PC-9 (cell line): ENCODE data around the gene ST6GALNAC6. TPM values are rescaled to one million over a fixed set of nuclear protein-coding genes. Genes with fewer than 3 reads are reported as not detected.

ENCODE experiments used
- BruUV-seq: library from RNA; stranded (reverse); fragments of 400-500 nt; replicated peaks from 2 replicates; lab custom pipeline; 2021; lab: Mats Ljungman, UMichigan
- CTCF ChIA-PET: fragments of 300-600 bp; sonication (Branson Sonifier 250); formaldehyde crosslinking; loops from one replicate; lab custom pipeline; 2022; ENCODE audit warnings: antibody characterized with exemption; lab: Charles Lee
- POLR2A ChIA-PET: fragments of 300-600 bp; sonication (Branson Sonifier 250); formaldehyde crosslinking; loops from one replicate; lab custom pipeline; 2022; ENCODE audit warnings: antibody characterized with exemption; ENCODE audit not compliant: unreplicated experiment; lab: Charles Lee
- DNase-seq, 2 experiments: peaks; one replicate each; pipeline versions ENCODE4 v3.0.0 to v3.0.0-alpha.2; 2015 to 2022; ENCODE audit warnings: mixed read lengths in 1 of 2
- H2AFZ ChIP-seq: fragments of 200-600 bp; sonication (generic); 2 replicates; pipeline ENCODE4 v1.8.1; 2017; ENCODE audit warnings: antibody characterized with exemption
- H3F3A ChIP-seq: fragments of 200-600 bp; sonication (generic); 2 replicates; pipeline ENCODE4 v1.8.1; 2017; ENCODE audit warnings: antibody characterized with exemption, mild to moderate bottlenecking, low read depth; ENCODE audit not compliant: insufficient read depth
- H3K27ac ChIP-seq: fragments of 200-600 bp; sonication (generic); 2 replicates; pipeline ENCODE4 v1.6.1; 2016; ENCODE audit warnings: mixed run types
- H3K27me3 ChIP-seq: fragments of 200-600 bp; sonication (generic); 2 replicates; pipeline ENCODE4 v1.6.1; 2016; ENCODE audit warnings: low read depth, mixed run types; ENCODE audit not compliant: insufficient read depth
- H3K36me3 ChIP-seq: fragments of 200-600 bp; sonication (generic); 2 replicates; pipeline ENCODE4 v1.6.1; 2016; ENCODE audit warnings: low read depth, mixed run types
- H3K4me1 ChIP-seq: fragments of 200-600 bp; sonication (generic); replicated peaks from 2 replicates; pipeline ENCODE4 v1.6.1; 2016; ENCODE audit warnings: mixed run types; ENCODE audit not compliant: insufficient read depth
- H3K4me2 ChIP-seq: fragments of 200-600 bp; sonication (generic); 2 replicates; pipeline ENCODE4 v1.6.1; 2017; ENCODE audit warnings: mixed run types
- H3K4me3 ChIP-seq: fragments of 200-600 bp; sonication (generic); 2 replicates; pipeline ENCODE4 v1.6.1; 2016; ENCODE audit warnings: mixed run types
- H3K79me2 ChIP-seq: fragments of 200-600 bp; sonication (generic); 2 replicates; pipeline ENCODE4 v1.6.1; 2017; ENCODE audit warnings: low read depth, mixed run types
- H3K9me2 ChIP-seq: fragments of 200-600 bp; sonication (generic); 2 replicates; pipeline ENCODE4 v1.8.1; 2017; ENCODE audit warnings: mild to moderate bottlenecking; ENCODE audit not compliant: insufficient read depth
- H3K9me3 ChIP-seq: fragments of 200-600 bp; sonication (generic); 2 replicates; pipeline ENCODE4 v1.8.1; 2016; ENCODE audit warnings: low read depth; ENCODE audit not compliant: insufficient read depth
- H4K20me1 ChIP-seq: fragments of 200-600 bp; sonication (generic); 2 replicates; pipeline ENCODE4 v1.8.1; 2017; ENCODE audit not compliant: insufficient read depth
- CTCF ChIP-seq: fragments of 200-600 bp; sonication (generic); conservative IDR thresholded peaks from 2 replicates; pipeline ENCODE4 v1.6.1; 2017; ENCODE audit warnings: mixed run types, antibody characterized with exemption, mild to moderate bottlenecking, moderate library complexity
- EZH2 ChIP-seq: fragments of 200-600 bp; sonication (generic); IDR thresholded peaks from 2 replicates; pipeline ENCODE4 v1.8.0; 2017; ENCODE audit warnings: antibody characterized with exemption, low read depth
- intact Hi-C: fragments of 100-400 bp; cut with micrococcal nuclease; formaldehyde crosslinking; loops from one replicate; pipeline ENCODE4 v1.10.0; 2022; ENCODE audit not compliant: unreplicated experiment
- total RNA-seq: library from RNA; stranded (reverse); gene quantifications from 2 replicates; pipeline ENCODE4 v1.2.3, GENCODE V29; 2021

The ST6GALNAC6 gene
- total RNA-seq, 1 experiment from 2014 or later, result 23.3 TPM

- H3K9me3 ChIP-seq, result no peaks in the 10 kb centered on the region
- H3K27ac ChIP-seq, result no peak overlapping the region
- peaks cover 31% of the 10 kb centered on the region; the same call in 1 of the 2 replicates for H3K36me3 ChIP-seq
- H3K4me2 ChIP-seq, result no peak overlapping the region
- CTCF ChIA-PET, result interaction anchor here (0.5 to 2.4 kb wide), 8 partner anchors 11 to 174 kb away, joined by 3 to 23 read pairs (median 4); partner anchors contain the start of gene EEIG1
- peaks cover 64% of the 10 kb centered on the region for H3F3A ChIP-seq
- no peaks in the 10 kb centered on the region for H3K9me2 ChIP-seq
- BruUV-seq, result no TSS peak
- no peaks in the 10 kb centered on the region for H3K4me1 ChIP-seq
- H3K27me3 ChIP-seq, result no peaks in the 10 kb centered on the region
- POLR2A ChIA-PET, result interaction anchor here (0.5 to 0.6 kb wide), 3 partner anchors 31 to 91 kb away, joined by 3 to 9 read pairs (median 3); no protein-coding TSS in a partner anchor
- H4K20me1 ChIP-seq, result peaks cover 18% of the 10 kb centered on the region
- no peaks in the 10 kb centered on the region; the same call in 1 of the 2 replicates for H3K79me2 ChIP-seq
- peak; percentile 88 for TF ChIP-seq CTCF
- TF ChIP-seq EZH2, result no peak
- peak; percentile 61 to 80 for DNase-seq
- intact Hi-C loops, result loop anchor here (1.0 to 2.0 kb wide), 4 partner anchors 37 to 174 kb away; partner anchors contain the start of gene EEIG1
- no peak overlapping the region for H3K4me3 ChIP-seq
- no peak overlapping the region for H2AFZ ChIP-seq
Observed at GRCh38 chr9:127943731-127944144, 44.3 kb upstream of the ST6GALNAC6 start.

DNA sequence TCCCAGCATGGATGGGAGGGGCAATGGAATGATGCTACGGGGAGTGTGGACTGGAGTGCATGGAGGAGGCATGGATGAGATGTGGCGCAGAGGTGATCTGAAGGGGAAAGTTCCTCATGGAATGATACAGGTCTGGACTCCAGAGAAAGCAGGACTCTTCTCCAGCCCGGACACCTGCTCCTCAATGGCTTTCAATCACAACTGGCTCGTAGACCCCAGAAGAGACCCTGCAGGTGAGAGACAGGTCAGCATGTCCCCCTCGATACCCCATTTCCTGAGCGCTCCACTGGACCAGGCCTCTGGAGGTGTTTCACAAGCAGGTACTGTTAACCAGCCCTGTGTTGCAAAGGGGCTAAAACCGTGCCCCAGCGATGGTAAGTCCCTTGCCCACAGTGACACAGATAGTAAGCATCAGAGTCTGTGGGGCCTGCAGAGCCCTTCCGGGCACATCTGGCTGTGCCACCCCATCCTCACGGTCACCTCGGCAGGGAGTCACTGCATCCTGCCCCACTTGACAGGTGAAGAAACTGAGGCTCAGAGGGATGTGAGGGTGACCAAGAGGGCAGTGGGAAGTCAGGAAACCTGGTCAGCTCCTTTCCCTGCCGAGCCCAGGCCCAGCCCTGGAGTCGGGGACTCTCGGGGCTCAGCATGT is 43.7 kb upstream of the ST6GALNAC6 start:
- H3K79me2 ChIP-seq, result no peaks in the 10 kb centered on the region
- no TSS peak for BruUV-seq
- no peaks in the 10 kb centered on the region for H3K27me3 ChIP-seq
- H3F3A ChIP-seq, result peaks cover 70% of the 10 kb centered on the region
- peaks cover 14% of the 10 kb centered on the region for H4K20me1 ChIP-seq
- H3K9me3 ChIP-seq, result no peaks in the 10 kb centered on the region
- H3K9me2 ChIP-seq, result no peaks in the 10 kb centered on the region
- H3K27ac ChIP-seq, result no peak overlapping the region
- H3K4me1 ChIP-seq, result no peaks in the 10 kb centered on the region
- TF ChIP-seq CTCF, result no peak
- no peak for TF ChIP-seq EZH2
- no peak overlapping the region for H3K4me2 ChIP-seq
- intact Hi-C loops, result loop anchor here (1.0 to 2.0 kb wide), 4 partner anchors 37 to 174 kb away; partner anchors contain the start of gene EEIG1
- POLR2A ChIA-PET, result interaction anchor here (0.5 to 0.6 kb wide), 2 partner anchors 73 to 92 kb away, joined by 3 to 9 read pairs; no protein-coding TSS in a partner anchor
- H3K36me3 ChIP-seq, result peaks cover 31% of the 10 kb centered on the region; the same call in 1 of the 2 replicates
- no peak overlapping the region for H3K4me3 ChIP-seq
- CTCF ChIA-PET, result interaction anchor here (0.5 to 2.4 kb wide), 9 partner anchors 12 to 92 kb away, joined by 3 to 23 read pairs (median 4); no protein-coding TSS in a partner anchor
- no peak overlapping the region for H2AFZ ChIP-seq
- DNase-seq, result no peak

- Histone ChIP-seq H3K27ac (no peak overlapping the region), H3K4me1 (no peaks in the 10 kb centered on the region), H2AFZ (no peak overlapping the region), H3F3A (peaks cover 65% of the 10 kb centered on the region), H3K36me3 (peaks cover 31% of the 10 kb centered on the region; the same call in 1 of the 2 replicates), H3K79me2 (peaks cover under 1% of the 10 kb centered on the region; the same call in 1 of the 2 replicates), H3K9me2 (no peaks in the 10 kb centered on the region), H4K20me1 (peaks cover 7% of the 10 kb centered on the region), H3K27me3 (no peaks in the 10 kb centered on the region), H3K9me3 (no peaks in the 10 kb centered on the region), H3K4me2 (no peak overlapping the region), H3K4me3 (no peak overlapping the region)
- TF ChIP-seq CTCF, result peak; percentile 88
- no peak for TF ChIP-seq EZH2
- POLR2A ChIA-PET, result no interaction called here
- peak in 1 of 2 experiments; percentile 46 for DNase-seq
- CTCF ChIA-PET, result interaction anchor here (0.6 to 2.4 kb wide), 7 partner anchors 10 to 104 kb away, joined by 3 to 23 read pairs (median 7); no protein-coding TSS in a partner anchor
- intact Hi-C loops, result loop anchor here (1.0 to 2.0 kb wide), 4 partner anchors 38 to 175 kb away; partner anchors contain the start of gene EEIG1
- no TSS peak for BruUV-seq
Observed at GRCh38 chr9:127942216-127943010, 43.0 kb upstream of the ST6GALNAC6 start.
